Head of caudate nucleus (tissue), 42 donors: ENCODE measurements around the gene GATM.
A peak's percentile ranks its signal among the peaks of the same experiment; 100 is the strongest.
"Not testable (repeated sequence)": the region's sequence is repeated elsewhere in the genome, so short reads cannot be mapped to it uniquely, and the experiment has no call there.

Experiments used
- DNase-seq, 42 donors: peaks; one replicate each; pipeline versions ENCODE4 v3.0.0 to v3.0.0-alpha.2; 2020 to 2021; ENCODE audit warnings: mixed read lengths in 7 of 42
- intact Hi-C: fragments of 100-400 bp; cut with DNase I; formaldehyde crosslinking; loops from one replicate; pipeline ENCODE4 v1.15.0; 2022

The GATM gene

GRCh38 chr15:45326280-45326679 is 52.1 kb downstream of the GATM start:
- intact Hi-C loops: loop anchor here (5.0 kb wide), 1 partner anchor 41 kb away; no protein-coding TSS in a partner anchor
- DNase-seq: no peak

GRCh38 chr15:45320581-45321205 is 57.7 kb downstream of the GATM start:
- intact Hi-C loops: no loop called here

DNA sequence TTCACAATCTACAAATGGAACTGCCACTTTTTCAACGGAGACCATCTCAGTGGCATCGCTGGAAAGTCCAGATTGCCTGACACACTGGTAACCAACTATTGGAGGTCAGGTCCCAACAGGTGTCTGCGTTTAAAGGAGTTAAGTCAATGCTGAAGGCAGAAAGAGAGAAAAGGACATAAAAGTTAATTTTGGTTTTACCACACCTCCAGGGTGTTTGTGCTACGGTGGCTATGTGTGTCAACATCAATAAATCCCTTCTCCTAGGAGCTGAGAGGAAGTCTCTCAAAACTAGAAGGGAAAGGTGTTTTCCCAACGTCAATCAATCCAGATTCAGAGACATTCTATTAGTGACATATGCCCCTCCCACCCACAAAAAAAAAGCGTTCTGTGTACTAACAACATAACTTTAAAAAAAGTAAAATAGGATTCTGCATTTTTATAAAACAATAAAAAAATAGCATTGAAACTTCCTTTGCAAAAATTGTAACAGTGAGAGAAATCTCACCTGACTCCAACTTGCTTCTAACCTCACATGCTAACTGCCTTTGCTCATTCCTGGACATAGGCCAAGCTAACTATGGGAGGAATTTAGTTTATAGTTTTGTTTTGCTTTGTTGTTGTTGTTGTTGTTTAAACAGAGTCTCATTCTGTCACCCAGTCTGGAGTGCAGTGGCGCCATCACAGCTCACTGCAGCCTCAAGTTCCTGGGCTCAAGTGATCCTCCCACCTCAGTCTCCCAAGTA is 58.7 kb downstream of the GATM start:
- DNase-seq: no peak
- intact Hi-C loops: no loop called here

More at GRCh38 chr15:45320581-45321205, 57.7 kb downstream of the GATM start:
- DNase-seq: peak in 3 of 42 donors; percentile 21 to 38 (median 27)

- peak in 23 of 42 donors; percentile 8 to 68 (median 32) for DNase-seq
- intact Hi-C loops: no loop called here
Observed at GRCh38 chr15:45314960-45315359, 63.4 kb downstream of the GATM start.

DNA sequence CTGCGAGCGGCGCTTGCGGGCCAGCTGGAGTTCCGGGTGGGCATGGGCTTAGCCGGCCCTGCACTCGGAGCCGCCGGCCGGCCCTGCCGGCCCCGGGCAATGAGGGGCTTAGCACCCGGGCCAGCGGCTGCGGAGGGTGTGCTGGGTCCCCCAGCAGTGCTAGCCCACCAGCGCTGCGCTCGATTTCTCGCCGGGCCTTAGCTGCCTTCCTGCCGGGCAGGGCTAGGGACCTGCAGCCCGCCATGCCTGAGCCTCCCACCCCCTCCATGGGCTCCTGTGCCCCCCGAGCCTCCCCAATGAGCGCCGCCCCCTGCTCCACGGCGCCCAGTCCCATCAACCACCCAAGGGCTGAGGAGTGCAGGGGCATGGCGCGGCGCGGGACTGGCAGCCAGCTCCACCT is 64.2 kb downstream of the GATM start:
- intact Hi-C loops, DNase-seq: not testable (repeated sequence)
